ENCODE data around the gene SCT. TPM values are rescaled to one million over a fixed set of nuclear protein-coding genes. Genes with fewer than 3 reads are reported as not detected.

Gene SCT
- polyA plus RNA-seq, 1 donor from 2014 or later: not detected

GRCh38 chr11:587546-587945 lies 39.4 kb downstream of the SCT start:
- H3K4me2 ChIP-seq (ENCODE audit: low read length): no peak overlapping the region
- H4K20me1 ChIP-seq (ENCODE audit: insufficient read depth): no peaks in the 10 kb centered on the region
- no peak overlapping the region for H2AFZ ChIP-seq (ENCODE audit: low read depth, low read length)
- H3K36me3 ChIP-seq (ENCODE audit: insufficient read depth, low read length): peaks cover 4% of the 10 kb centered on the region
- H3K27ac ChIP-seq (ENCODE audit: low read length): no peak overlapping the region
- H3K4me3 ChIP-seq (ENCODE audit: low read length): no peak overlapping the region
- no peaks in the 10 kb centered on the region for H3F3A ChIP-seq (ENCODE audit: insufficient read depth, low read length, poor library complexity, severe bottlenecking)
- no peak for TF ChIP-seq RAD21 (conservative IDR thresholded peaks at IDR 0.05)
- no peak for TF ChIP-seq MXI1 (conservative IDR thresholded peaks at IDR 0.05; ENCODE audit: poor library complexity, severe bottlenecking)
- no peak for TF ChIP-seq TAF1 (IDR thresholded peaks at IDR 0.05; ENCODE audit: low read depth)
- TF ChIP-seq EZH2 (IDR thresholded peaks at IDR 0.05; ENCODE audit: borderline replicate concordance, insufficient read depth, low read length, poor library complexity, severe bottlenecking): no peak
- no peak for TF ChIP-seq SMC3 (conservative IDR thresholded peaks at IDR 0.05; ENCODE audit: poor library complexity)
- no peak for TF ChIP-seq CTCF (IDR thresholded peaks at IDR 0.05; ENCODE audit: poor library complexity, severe bottlenecking)
- TF ChIP-seq REST (IDR thresholded peaks at IDR 0.05; ENCODE audit: borderline replicate concordance): no peak
- TF ChIP-seq POLR2AphosphoS5 (IDR thresholded peaks at IDR 0.05): no peak
- no peak for TF ChIP-seq EP300 (conservative IDR thresholded peaks at IDR 0.05; ENCODE audit: poor library complexity, severe bottlenecking)
- no peak overlapping the region for H3K9ac ChIP-seq (ENCODE audit: low read length)
- H3K9me3 ChIP-seq (ENCODE audit: low read length): no peaks in the 10 kb centered on the region
- no peaks in the 10 kb centered on the region for H3K27me3 ChIP-seq (ENCODE audit: insufficient read depth, low read depth, low read length)
- no peaks in the 10 kb centered on the region for H3K9me2 ChIP-seq (ENCODE audit: insufficient read depth, low read length)
- no peaks in the 10 kb centered on the region for H3K79me2 ChIP-seq (replicated peaks; ENCODE audit: insufficient read depth, low read length)

- no peak overlapping the region for H3K27ac ChIP-seq (ENCODE audit: low read length)
- peaks cover 4% of the 10 kb centered on the region for H3K36me3 ChIP-seq (ENCODE audit: insufficient read depth, low read length)
- no peaks in the 10 kb centered on the region for H3K27me3 ChIP-seq (ENCODE audit: insufficient read depth, low read depth, low read length)
- H2AFZ ChIP-seq (ENCODE audit: low read depth, low read length): no peak overlapping the region
- no peaks in the 10 kb centered on the region for H3K9me2 ChIP-seq (ENCODE audit: insufficient read depth, low read length)
- H3K4me3 ChIP-seq (ENCODE audit: low read length): no peak overlapping the region
- H3F3A ChIP-seq (ENCODE audit: insufficient read depth, low read length, poor library complexity, severe bottlenecking): no peaks in the 10 kb centered on the region
- no peaks in the 10 kb centered on the region for H4K20me1 ChIP-seq (ENCODE audit: insufficient read depth)
- TF ChIP-seq TAF1 (IDR thresholded peaks at IDR 0.05; ENCODE audit: low read depth) (no peak), RAD21 (conservative IDR thresholded peaks at IDR 0.05) (no peak), SMC3 (conservative IDR thresholded peaks at IDR 0.05; ENCODE audit: poor library complexity) (no peak), MXI1 (conservative IDR thresholded peaks at IDR 0.05; ENCODE audit: poor library complexity, severe bottlenecking) (no peak), EP300 (conservative IDR thresholded peaks at IDR 0.05; ENCODE audit: poor library complexity, severe bottlenecking) (no peak), CTCF (IDR thresholded peaks at IDR 0.05; ENCODE audit: poor library complexity, severe bottlenecking) (no peak), REST (IDR thresholded peaks at IDR 0.05; ENCODE audit: borderline replicate concordance) (no peak), POLR2AphosphoS5 (IDR thresholded peaks at IDR 0.05) (no peak), EZH2 (IDR thresholded peaks at IDR 0.05; ENCODE audit: borderline replicate concordance, insufficient read depth, low read length, poor library complexity, severe bottlenecking) (no peak)
- H3K79me2 ChIP-seq (replicated peaks; ENCODE audit: insufficient read depth, low read length): no peaks in the 10 kb centered on the region
- no peaks in the 10 kb centered on the region for H3K9me3 ChIP-seq (ENCODE audit: low read length)
- no peak overlapping the region for H3K9ac ChIP-seq (ENCODE audit: low read length)
- no peak overlapping the region for H3K4me2 ChIP-seq (ENCODE audit: low read length)
These were observed 40.3 kb downstream of the SCT start for GRCh38 chr11:586376-587316.

All from neural cell (in vitro differentiated cells).